Keratinocyte (primary cell): Measurements from ENCODE around the gene ENGASE.
A peak's percentile ranks its signal among the peaks of the same experiment; 100 is the strongest.

Source experiments
- CTCF ChIP-seq, 3 experiments: IDR thresholded peaks in 1 of 3; conservative IDR thresholded peaks in 1 of 3; optimal IDR thresholded peaks in 1 of 3; 2 replicates in 2 of 3; 3 replicates in 1 of 3; pipeline versions ENCODE3 to v1.5.1; 2011; ENCODE audit warnings: low read length in 3 of 3, mild to moderate bottlenecking in 3 of 3, moderate library complexity in 2 of 3, control low read depth in 1 of 3, inconsistent platforms in 1 of 3; ENCODE audit not compliant: insufficient read depth in 2 of 3; ENCODE audit errors: extremely low read depth in 1 of 3
- EZH2 ChIP-seq: IDR thresholded peaks from one replicate; pipeline ENCODE4 v1.6.1; 2012; ENCODE audit warnings: inconsistent platforms, mild to moderate bottlenecking, low read length, moderate library complexity

- TF ChIP-seq CTCF (optimal IDR thresholded peaks at IDR 0.05 in 1 of 3, IDR thresholded peaks at IDR 0.05 in 1 of 3, conservative IDR thresholded peaks at IDR 0.05 in 1 of 3; ENCODE audit: extremely low read depth in 1 of 3, insufficient read depth in 2 of 3, low read length in 3 of 3) (peak; percentile 89 to 96 (median 94)), EZH2 (no peak)
Observed at GRCh38 chr17:79045842-79046196, 28.8 kb upstream of the ENGASE start.
